Fibroblast of lung (primary cell): Measurements from ENCODE around the gene TXNDC11. TPM values are rescaled to one million over a fixed set of nuclear protein-coding genes. Genes with fewer than 3 reads are reported as not detected.

Experiments used
- DNase-seq, 2 donors: peaks; one replicate each; pipeline versions ENCODE4 v3.0.0 to v3.0.0-alpha.2; 2010; ENCODE audit warnings: low read depth in 2 of 2
- H2AFZ ChIP-seq: 2 replicates; pipeline ENCODE4 v1.5.1; 2012; ENCODE audit warnings: low read length, control low read depth, inconsistent platforms
- H3K27ac ChIP-seq: 2 replicates; pipeline ENCODE4 v1.5.1; 2011; ENCODE audit warnings: low read length, control low read depth; ENCODE audit not compliant: insufficient read depth
- H3K27me3 ChIP-seq: 2 replicates; pipeline ENCODE4 v1.5.1; 2011; ENCODE audit warnings: mild to moderate bottlenecking, low read length; ENCODE audit not compliant: control insufficient read depth, insufficient read depth
- H3K36me3 ChIP-seq: 2 replicates; pipeline ENCODE4 v1.5.1; 2011; ENCODE audit warnings: low read length; ENCODE audit not compliant: control insufficient read depth, insufficient read depth
- H3K4me1 ChIP-seq: 2 replicates; pipeline ENCODE4 v1.5.1; 2011; ENCODE audit warnings: low read length; ENCODE audit not compliant: control insufficient read depth, insufficient read depth; ENCODE audit errors: extremely low read depth
- H3K4me2 ChIP-seq: 2 replicates; pipeline ENCODE4 v1.5.1; 2011; ENCODE audit warnings: low read length, control low read depth; ENCODE audit not compliant: insufficient read depth; ENCODE audit errors: extremely low read depth
- H3K4me3 ChIP-seq, 4 experiments: fragments of 200-600 bp in 1 of 4; sonication (generic) in 1 of 4; replicated peaks in 1 of 4; 2 replicates each; pipeline ENCODE4 v1.5.1; 2011 to 2016; ENCODE audit warnings: low read length in 4 of 4, low read depth in 3 of 4, mild to moderate bottlenecking in 3 of 4, control low read depth in 2 of 4, inconsistent platforms in 1 of 4, mixed read lengths in 1 of 4; ENCODE audit not compliant: insufficient read depth in 1 of 4; ENCODE audit errors: control extremely low read depth in 1 of 4
- H3K79me2 ChIP-seq: 2 replicates; pipeline ENCODE4 v1.5.1; 2012; ENCODE audit warnings: mild to moderate bottlenecking, low read length, inconsistent platforms; ENCODE audit not compliant: control insufficient read depth, insufficient read depth
- H3K9ac ChIP-seq: 2 replicates; pipeline ENCODE4 v1.5.1; 2011; ENCODE audit warnings: mild to moderate bottlenecking, low read length, control low read depth; ENCODE audit not compliant: insufficient read depth
- H3K9me3 ChIP-seq: 2 replicates; pipeline ENCODE4 v1.5.1; 2012; ENCODE audit warnings: low read depth, low read length; ENCODE audit not compliant: control insufficient read depth, insufficient read depth
- H4K20me1 ChIP-seq: 2 replicates; pipeline ENCODE4 v1.5.1; 2011; ENCODE audit warnings: low read length; ENCODE audit not compliant: control insufficient read depth, insufficient read depth; ENCODE audit errors: extremely low read depth
- EZH2 ChIP-seq: IDR thresholded peaks from 2 replicates; pipeline ENCODE4 v1.5.1; 2012; ENCODE audit warnings: low read length, control low read depth, mild to moderate bottlenecking; ENCODE audit errors: missing control alignments
- polyA plus RNA-seq, 2 donors: library from polyadenylated mRNA; depleted of rRNA in 1 of 2; stranded (reverse) in 1 of 2; unstranded in 1 of 2; fragments of >200 nt; gene quantifications; 2 replicates each; pipeline ENCODE4 v1.2.1, GENCODE V29; 2011 to 2012; ENCODE audit warnings: missing spikeins in 1 of 2
- total RNA-seq: library from RNA; depleted of rRNA; stranded (reverse); fragments of >200 nt; gene quantifications from 2 replicates; pipeline ENCODE4 v1.2.1, GENCODE V29; 2014
- TF ChIP-seq, protein P1 (sequence below), 2 donors: IDR thresholded peaks in 1 of 2; conservative IDR thresholded peaks in 1 of 2; 1 replicate in 1 of 2; 2 replicates in 1 of 2; pipeline ENCODE4 v1.5.1; 2011 to 2012; ENCODE audit warnings: low read length in 2 of 2, control low read depth in 1 of 2, inconsistent platforms in 1 of 2, low read depth in 1 of 2, mild to moderate bottlenecking in 1 of 2

TXNDC11 gene
- total and polyA plus RNA-seq, 2 donors (not counting 1 experiment from before 2014, with no cell fraction given), result 26.8 to 46.2 TPM

DNA sequence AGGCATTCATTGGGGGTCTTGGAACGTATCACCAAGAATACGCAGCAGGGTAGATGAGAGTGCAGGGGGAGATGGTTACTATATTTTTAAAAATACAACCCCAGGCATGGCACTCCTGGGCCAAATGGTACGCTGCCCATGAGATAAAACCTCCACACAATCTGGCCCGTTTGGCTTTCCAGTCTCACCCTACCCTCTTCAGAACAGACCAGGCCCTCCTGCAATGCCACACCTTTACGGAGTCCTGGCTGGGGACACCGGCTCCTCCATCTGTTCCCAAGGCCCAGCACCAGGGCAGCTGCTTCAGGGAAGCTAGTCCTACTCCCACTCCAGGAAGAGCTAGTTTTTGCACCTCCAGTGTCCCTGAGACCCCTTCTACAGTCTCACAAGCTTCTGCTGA, 50.0 kb downstream of the TXNDC11 start:
- Histone ChIP-seq H3K4me1 (no peaks in the 10 kb centered on the region), H3K27ac (no peak overlapping the region), H3K9ac (no peak overlapping the region), H3K79me2 (no peaks in the 10 kb centered on the region), H2AFZ (no peak overlapping the region), H4K20me1 (no peaks in the 10 kb centered on the region), H3K4me3 (no peak overlapping the region), H3K36me3 (peaks cover 13% of the 10 kb centered on the region), H3K27me3 (no peaks in the 10 kb centered on the region), H3K4me2 (no peak overlapping the region), H3K9me3 (no peaks in the 10 kb centered on the region)
- TF ChIP-seq, protein P1, sequence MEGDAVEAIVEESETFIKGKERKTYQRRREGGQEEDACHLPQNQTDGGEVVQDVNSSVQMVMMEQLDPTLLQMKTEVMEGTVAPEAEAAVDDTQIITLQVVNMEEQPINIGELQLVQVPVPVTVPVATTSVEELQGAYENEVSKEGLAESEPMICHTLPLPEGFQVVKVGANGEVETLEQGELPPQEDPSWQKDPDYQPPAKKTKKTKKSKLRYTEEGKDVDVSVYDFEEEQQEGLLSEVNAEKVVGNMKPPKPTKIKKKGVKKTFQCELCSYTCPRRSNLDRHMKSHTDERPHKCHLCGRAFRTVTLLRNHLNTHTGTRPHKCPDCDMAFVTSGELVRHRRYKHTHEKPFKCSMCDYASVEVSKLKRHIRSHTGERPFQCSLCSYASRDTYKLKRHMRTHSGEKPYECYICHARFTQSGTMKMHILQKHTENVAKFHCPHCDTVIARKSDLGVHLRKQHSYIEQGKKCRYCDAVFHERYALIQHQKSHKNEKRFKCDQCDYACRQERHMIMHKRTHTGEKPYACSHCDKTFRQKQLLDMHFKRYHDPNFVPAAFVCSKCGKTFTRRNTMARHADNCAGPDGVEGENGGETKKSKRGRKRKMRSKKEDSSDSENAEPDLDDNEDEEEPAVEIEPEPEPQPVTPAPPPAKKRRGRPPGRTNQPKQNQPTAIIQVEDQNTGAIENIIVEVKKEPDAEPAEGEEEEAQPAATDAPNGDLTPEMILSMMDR (conservative IDR thresholded peaks at IDR 0.05 in 1 of 2, IDR thresholded peaks at IDR 0.05 in 1 of 2; ENCODE audit: low read depth in 1 of 2, low read length in 2 of 2), result no peak
- TF ChIP-seq EZH2, result no peak
- DNase-seq, result no peak

DNA sequence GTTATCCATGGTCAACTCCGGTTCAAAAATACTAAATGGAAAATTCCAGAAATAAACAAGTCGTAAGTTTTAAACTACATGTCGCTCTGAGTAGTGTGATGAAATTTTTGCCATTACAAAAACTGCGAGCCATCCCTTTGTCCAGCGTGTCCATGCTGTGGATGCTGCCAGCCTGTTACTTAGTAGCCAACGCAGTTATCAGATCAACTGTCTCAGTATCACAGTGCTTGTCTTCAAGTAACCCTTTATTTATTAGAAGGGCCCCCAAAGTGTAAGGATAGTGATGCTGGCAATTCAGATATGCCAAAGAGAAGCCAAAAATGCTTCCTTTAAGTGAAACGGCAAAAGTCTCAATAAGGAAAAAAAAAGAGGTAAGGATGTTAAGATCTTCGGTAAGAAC, 50.5 kb downstream of the TXNDC11 start:
- no peaks in the 10 kb centered on the region for H3K27me3 ChIP-seq
- TF ChIP-seq EZH2, result no peak
- TF ChIP-seq, protein P1 (conservative IDR thresholded peaks at IDR 0.05 in 1 of 2, IDR thresholded peaks at IDR 0.05 in 1 of 2; ENCODE audit: low read depth in 1 of 2, low read length in 2 of 2), result no peak
- no peak overlapping the region for H3K9ac ChIP-seq
- no peak overlapping the region for H3K27ac ChIP-seq
- no peaks in the 10 kb centered on the region for H3K79me2 ChIP-seq
- no peak overlapping the region for H2AFZ ChIP-seq
- no peaks in the 10 kb centered on the region for H4K20me1 ChIP-seq
- H3K9me3 ChIP-seq, result no peaks in the 10 kb centered on the region
- no peak overlapping the region for H3K4me3 ChIP-seq
- no peaks in the 10 kb centered on the region for H3K4me1 ChIP-seq
- peaks cover 16% of the 10 kb centered on the region for H3K36me3 ChIP-seq
- no peak for DNase-seq
- H3K4me2 ChIP-seq, result no peak overlapping the region

DNA sequence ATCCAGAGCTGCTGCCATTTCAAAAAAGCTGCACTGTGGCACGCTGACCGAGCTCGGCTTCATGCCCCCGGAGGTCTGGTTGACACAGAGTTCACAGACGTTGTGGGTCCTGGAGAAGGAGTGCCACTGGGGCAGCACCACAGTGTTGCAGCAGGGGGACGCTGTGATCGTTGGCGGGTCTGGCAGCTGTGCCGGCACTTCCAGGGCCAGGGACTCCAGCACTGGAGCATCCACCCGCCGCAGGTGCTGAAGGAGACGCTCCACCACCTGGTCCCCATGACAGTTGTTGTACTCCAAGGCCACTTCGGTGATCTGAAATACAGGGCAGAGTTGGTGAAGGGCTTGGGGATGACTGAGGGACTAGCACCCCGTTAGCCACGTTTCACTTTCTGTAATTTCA, 50.9 kb downstream of the TXNDC11 start:
- Histone ChIP-seq H2AFZ (no peak overlapping the region), H3K27me3 (no peaks in the 10 kb centered on the region), H4K20me1 (no peaks in the 10 kb centered on the region), H3K4me3 (no peak overlapping the region), H3K36me3 (peaks cover 16% of the 10 kb centered on the region), H3K27ac (no peak overlapping the region), H3K4me2 (no peak overlapping the region), H3K9ac (no peak overlapping the region), H3K79me2 (no peaks in the 10 kb centered on the region), H3K9me3 (no peaks in the 10 kb centered on the region), H3K4me1 (peaks cover under 1% of the 10 kb centered on the region)
- TF ChIP-seq EZH2, result no peak
- TF ChIP-seq, protein P1 (conservative IDR thresholded peaks at IDR 0.05 in 1 of 2, IDR thresholded peaks at IDR 0.05 in 1 of 2; ENCODE audit: low read depth in 1 of 2, low read length in 2 of 2), result no peak
- no peak for DNase-seq
